Right ventricle myocardium inferior (tissue), 1 donor: ENCODE data around the gene AGRP. TPM values are rescaled to one million over a fixed set of nuclear protein-coding genes. Genes with fewer than 3 reads are reported as not detected.
A peak's percentile ranks its signal among the peaks of the same experiment; 100 is the strongest.

ENCODE experiments used
- ATAC-seq: fragments of 200-7000 bp; cut with Tn5 transposase; one replicate; pipeline ENCODE4 v1.9.1; 2020; ENCODE audit warnings: mild to moderate bottlenecking, moderate library complexity
- DNase-seq: peaks from one replicate; pipeline ENCODE4 v3.0.0; 2021; ENCODE audit errors: missing footprints
- intact Hi-C: fragments of 100-400 bp; cut with DNase I; formaldehyde crosslinking; loops from one replicate; pipeline ENCODE4 v1.11.0; 2022
- total RNA-seq: library from RNA; stranded (reverse); fragmentation: NEBNext Ultra II Directional; extraction: Animal tissue kit (Norgen Biotek cat#: 25700); gene quantifications from one replicate; pipeline ENCODE4 v1.2.1, GENCODE V29; 2021
- donor health status: DM: no; HTN: yes; CAD: no; lungs with severe emphysema.

The AGRP gene
- total RNA-seq, 1 donor from 2014 or later = not detected

DNA sequence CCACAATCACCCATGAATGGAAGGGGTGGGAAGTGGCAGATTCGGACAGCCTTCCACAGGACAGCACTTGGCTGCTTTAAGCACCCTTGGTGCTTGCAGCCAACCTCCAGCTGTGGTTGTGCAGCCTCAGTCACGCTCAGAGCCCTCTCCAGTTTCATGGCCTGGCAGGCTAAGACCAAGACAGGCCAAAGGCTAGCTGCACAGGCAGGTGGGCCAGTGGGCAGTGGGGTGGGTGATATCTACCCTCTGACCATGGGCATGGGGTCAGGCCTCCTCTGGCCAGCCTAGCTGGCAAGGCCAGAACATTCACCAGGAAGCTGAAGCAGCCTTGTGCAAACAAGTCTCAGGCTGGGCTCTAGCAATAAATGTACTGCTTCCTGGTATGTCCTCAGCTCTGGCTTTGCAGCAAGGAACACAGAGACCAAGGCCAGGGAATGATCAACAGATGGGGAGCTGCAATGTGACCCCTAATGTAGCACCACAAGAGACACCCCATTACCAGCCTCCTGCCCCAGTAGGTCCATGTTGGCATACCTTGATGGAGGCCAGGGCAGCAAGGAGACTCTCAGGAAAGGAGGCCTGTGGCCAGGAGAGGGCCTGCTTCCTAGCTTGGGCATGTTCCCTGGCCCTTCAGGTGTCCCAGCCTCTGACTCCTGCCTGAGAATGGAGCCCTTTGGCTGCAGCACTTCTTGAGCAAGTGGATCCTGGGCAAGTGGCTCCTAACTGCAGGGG, 31.5 kb downstream of the AGRP start:
- intact Hi-C loops = no loop called here
- ATAC-seq (peak; percentile 51), DNase-seq (peak; percentile 68)

DNA sequence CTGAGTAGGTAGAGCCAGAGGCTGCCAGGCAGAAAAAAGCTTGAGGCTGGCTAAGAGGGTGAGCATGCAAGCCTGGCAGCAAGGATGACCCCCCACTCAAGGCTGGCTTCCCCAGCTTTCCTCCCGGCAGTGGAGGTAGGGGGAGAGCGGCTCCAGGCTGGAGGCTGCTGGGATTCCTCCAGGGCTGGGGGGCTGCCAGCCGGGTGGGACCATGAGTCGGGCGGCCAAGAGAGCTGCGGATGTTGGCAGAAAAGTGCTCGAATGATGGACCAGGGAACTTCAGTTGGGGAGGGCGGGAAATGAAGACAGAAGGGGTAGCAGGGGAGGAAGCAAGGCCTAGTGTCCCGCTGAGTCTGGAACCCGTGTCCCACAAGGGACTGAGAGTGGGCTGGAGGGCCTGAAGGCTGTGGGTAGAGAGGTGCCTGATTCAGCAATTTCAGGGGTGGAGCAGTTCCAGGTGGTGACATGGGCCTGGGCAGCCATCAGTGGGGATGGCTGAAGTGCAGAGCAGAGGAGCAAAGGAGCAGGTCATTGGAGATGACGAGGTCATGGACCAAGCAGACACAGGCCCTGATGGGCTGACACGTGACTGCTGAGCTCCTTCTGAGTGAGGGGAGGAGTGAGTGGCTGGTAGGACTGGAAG, 32.2 kb downstream of the AGRP start:
- no peak for ATAC-seq
- peak; percentile 70 for DNase-seq
- intact Hi-C loops = no loop called here

DNA sequence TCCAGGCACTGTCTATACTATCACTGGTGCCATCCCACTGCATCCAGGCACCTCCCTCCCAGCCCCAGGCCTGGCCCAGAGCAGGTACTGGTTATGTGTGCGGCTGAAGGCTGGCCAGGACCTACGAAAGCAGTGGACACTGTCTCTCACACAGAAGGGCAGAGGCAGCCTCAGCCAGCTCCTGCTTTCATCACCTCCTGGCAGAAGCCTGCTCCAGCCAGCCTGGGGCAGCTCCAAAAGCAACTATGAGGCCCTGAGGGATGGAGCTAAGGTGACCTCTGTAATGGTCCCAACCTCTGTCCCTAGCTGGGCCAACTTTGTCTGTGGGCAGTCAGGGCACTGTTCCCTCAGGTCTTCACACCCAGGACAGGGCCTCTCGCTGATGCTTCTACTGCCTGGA, 33.6 kb downstream of the AGRP start:
- intact Hi-C loops = no loop called here
- peak; percentile 43 for ATAC-seq
- DNase-seq = no peak

DNA sequence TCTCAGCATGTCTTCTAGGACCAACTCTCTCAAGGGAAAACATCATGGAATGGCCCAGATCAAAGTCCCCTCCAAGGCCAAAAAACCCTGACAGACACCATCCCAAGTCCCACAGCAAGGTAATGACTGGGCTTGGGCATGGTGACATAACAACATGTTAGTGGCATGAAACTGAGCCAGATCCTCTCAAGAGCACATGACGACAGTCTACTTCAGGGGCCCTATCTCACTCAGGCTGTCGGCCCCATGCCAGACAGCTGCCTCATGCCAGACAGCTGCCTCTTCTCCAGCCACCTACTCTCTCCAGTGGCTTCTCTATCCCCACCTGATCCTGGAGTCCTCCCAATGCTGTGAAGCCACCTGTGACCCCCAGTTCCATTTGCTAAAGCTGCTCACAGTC, 34.0 kb downstream of the AGRP start:
- peak; percentile 87 for DNase-seq
- intact Hi-C loops = no loop called here
- peak; percentile 44 for ATAC-seq

DNA sequence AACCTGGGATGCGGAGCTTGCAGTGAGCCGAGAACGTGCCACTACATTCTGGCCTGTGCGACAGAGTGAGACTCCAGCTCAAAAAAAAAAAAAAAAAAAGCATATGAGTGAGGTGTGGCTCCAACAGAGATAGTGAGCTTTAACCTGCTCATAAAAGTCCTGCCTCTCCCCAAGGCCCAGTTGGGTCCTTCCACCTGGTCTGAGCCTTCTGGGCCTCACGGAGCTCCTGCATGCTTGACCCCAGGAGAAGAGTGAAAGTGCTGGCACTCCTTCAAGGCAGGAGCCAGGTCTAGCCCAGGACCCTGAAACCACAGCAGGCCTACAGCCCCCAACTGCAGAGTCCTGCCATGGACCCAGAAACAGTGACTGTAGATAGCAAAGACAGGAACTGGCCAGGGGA, 34.8 kb downstream of the AGRP start:
- intact Hi-C loops = no loop called here
- ATAC-seq (no peak), DNase-seq (no peak)

DNA sequence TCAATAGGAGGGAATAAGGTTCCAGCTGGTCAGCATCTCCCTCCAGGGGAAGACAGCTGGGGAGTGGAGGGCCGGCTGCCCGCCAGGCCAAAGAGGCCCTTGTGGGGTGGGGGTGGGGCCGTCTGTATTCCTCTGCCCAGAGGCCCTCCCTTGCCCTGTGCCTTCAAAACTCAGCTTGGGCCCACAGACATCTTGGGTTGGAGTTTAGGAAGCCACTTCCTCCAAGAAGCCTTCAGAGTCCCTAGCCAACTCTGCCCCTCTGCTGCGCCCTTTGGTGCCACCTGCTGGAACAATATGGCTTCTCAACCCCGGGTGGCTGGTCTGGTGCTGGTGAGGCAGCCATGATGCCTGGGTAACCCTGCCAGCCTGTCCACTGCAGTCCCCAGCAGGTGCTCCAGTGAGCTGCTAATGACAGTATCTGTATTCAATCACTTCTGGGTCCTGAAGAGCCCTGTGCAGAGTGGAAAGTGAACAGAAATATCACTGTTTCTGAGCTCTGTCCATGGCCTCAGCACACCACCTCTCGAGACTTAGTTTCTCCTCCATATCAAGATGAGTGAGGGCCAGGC, 35.8 kb downstream of the AGRP start:
- intact Hi-C loops = no loop called here
- no peak for DNase-seq
- ATAC-seq = peak; percentile 30

DNA sequence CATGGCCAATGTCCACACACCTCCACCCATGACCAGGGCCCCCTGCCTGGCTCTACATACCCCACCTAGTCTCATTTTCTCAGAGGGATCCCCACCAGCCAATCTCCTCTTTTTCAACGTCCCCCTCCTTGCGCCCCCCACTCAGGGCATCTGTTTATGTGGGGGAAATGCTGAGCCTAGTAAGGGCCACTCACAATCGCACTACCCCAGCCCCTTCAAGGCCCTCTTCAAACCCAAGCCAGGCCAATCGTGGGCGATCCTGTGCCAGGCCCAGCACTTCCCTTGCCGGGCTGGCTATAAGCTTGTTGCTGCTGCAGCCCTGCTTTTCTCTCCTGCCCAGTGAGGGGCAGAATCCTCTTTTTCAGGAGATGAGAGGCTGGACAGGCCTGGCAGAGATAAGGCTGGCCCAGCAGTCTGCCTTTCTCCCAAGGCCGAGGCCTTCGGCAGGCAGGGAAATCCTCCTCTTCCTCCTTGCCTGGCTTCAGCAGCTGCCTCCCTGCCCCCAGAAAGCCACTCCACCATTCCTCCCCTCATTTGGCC, 36.3 kb downstream of the AGRP start:
- no peak for ATAC-seq
- intact Hi-C loops = no loop called here

DNA sequence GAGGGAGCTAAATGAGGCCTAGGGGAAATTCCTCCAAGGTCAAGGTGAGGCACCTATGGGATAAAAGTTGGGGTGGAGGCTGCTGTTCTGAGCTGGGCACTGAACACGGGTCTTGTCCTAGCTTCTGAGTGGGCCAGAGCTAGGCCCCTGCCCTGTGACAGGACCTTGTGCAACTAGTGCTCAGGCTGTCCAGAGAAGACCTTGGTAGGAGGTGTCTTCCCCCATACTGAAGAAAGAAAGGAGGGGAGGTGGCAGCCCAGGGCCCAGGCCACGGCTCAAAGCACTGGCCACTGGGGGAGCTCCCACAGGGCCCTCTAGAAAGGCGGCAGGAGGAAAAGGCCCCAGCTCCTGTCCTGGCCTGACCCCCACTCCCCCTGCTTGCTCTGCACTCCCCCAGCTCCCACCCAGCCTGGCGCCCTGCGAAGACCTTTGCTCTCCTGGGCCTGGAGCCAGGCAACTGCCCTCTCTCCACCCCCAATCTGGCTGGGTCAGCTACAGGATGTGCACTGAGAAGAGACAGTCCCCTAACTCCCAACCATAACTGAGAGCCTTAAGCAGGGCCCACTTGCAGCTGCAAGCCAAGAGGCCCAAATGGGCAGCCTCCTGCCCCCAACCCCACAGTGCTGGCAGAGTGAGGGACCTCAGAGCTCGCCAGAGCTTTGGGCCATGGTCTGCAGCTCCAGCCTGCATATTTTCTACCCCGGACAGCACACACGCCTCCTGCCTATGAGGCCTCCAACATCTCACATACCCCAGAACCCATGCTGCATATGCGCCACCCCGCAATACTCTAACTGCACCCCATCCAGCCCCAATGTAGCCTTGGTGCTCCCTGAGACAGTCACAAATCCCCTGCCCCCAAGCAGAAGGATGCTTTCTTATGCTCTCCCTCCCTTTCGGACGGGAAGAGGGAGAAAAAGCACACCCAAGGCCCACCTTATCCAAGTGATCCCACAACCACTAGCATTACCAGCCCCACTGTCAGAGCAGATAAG, 37.1 kb downstream of the AGRP start:
- no peak for DNase-seq
- peak; percentile 18 for ATAC-seq
- intact Hi-C loops = no loop called here

More for the DNA sequence above, 36.3 kb downstream of the AGRP start:
- no peak for DNase-seq

DNA sequence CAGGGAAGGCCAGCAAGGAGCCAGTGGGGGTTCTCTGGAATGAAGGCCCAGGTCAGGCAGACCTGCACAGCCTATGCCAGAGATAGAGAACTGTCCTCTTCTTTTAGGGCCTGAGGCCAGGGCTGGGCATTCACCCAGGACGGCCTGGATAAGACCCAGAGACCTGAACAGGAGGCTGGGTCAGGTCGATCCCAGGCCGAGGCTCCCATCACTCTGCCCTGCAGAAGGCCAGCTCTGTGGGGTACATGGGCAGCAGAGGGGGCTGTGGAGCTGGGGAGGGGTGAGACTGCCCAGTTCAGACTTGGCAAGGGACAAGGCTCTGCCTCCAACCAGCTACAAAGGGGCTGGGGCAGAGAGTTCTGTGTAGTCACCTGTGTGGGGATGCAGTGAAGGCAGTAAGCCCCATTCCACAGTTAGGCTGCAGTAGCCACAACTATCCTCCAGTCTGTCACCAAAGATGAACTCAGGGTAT, 37.9 kb downstream of the AGRP start:
- DNase-seq (no peak), ATAC-seq (peak; percentile 38)
- intact Hi-C loops = no loop called here

DNA sequence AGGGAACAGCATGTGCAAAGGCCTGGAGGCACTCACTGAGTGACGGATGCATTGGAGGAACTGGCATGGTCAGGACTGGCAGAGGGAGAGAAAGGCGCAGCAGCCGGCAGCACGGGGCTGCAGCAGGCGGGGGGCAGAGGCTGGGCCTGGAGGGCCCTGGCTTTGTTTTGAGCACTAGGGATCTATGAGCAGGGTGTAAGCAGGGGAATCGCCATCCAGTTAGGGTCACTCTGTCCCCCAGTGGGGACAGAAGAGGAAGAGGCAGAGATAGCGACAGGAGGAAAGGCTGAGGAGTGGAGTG, 38.3 kb downstream of the AGRP start:
- DNase-seq (no peak), ATAC-seq (no peak)
- intact Hi-C loops = no loop called here

DNA sequence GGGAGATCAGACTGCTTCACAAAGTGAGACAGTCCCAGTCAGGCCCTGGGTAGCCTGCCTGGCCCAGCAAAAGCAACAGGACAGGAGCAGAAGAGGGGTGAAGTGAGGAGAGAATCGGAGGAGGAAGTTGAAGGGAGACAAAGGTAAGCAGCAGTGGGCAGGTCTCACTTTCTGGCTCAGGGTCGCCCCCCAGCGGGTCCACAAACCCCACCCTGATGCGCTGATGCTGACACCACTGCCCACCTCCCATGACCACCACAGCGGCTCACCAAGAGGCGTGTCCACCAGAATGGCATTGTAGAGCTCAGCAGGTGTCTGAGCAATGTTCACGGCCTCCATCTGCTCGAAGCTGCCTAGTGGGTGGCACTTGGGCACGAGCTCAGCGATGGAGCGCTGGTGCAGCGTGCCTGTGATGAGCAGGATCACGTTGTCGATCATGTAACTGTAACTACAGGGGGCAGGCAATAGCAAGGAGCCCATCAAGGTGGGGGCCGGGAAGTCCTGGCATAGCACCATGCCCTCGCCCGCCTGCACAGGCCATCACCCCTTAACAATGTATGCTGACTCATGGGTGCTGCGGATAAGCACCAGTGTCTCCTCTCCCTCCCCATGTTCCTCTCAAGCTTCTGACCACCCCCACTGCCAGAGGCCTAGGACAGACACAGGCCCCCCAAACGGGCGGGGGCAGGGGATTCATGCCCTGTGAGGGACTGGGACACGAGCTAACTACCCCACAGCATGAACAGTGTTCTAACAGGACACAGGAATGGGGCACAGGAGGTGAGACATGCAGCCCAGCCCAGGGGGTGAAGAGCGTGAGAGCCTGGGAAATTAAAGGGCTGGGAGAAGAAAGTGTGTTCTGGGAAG, 38.9 kb downstream of the AGRP start:
- no peak for DNase-seq
- no peak for ATAC-seq
- intact Hi-C loops = no loop called here

DNA sequence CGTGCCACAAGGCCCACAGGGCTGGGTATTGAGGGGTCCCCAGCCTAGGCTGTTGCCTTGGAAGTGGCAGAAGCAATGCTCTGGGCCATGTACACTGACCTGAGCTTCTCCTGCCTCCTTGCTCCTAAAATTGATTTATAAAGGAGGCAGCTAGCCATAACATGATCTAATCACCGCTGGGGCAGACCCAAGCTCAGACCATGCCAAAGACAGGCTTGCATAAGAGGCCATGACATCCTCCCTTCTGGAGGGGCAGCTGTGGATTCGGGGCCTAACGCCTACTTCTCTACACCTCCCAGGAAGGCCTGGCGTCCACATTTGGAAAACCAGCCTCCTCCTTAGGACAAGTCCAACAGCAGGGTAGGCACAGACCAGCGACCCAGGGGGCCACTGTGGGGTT, 40.1 kb downstream of the AGRP start:
- ATAC-seq = peak; percentile 68

DNA sequence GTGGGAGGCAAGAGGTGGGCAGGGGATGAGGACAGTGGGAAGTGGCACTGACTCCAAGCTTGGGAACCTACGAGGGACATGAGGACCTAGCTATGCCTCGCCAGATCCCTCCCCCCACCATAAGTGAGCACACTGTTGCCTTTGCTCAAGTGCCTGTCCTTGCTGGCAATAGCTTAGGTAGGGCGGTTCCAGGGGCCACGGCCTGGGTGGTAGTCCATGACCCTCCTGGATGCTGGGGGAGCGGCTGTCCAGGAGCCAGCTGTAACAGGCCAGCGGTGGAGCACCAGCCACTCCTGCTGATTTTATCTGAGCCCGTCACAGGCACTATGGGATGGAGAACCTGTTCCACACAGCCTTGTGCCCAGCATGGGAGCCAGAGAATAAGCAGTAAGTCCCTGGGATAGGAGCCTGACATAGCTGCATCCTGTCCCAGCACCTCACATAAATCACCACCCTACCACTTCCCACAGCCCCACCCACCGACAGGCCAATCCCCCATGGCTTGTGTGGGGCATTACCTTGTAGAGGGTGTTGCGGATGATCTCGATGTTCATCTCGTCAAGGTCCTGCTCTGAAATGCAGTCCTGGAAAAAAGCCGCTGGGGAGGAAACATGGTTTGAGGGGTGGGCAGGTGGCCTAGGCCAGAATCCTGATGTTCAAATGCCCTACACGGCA, 40.6 kb downstream of the AGRP start:
- ATAC-seq = no peak
- intact Hi-C loops = no loop called here
- no peak for DNase-seq

More for the DNA sequence above, 40.1 kb downstream of the AGRP start:
- intact Hi-C loops = no loop called here
- DNase-seq = no peak

DNA sequence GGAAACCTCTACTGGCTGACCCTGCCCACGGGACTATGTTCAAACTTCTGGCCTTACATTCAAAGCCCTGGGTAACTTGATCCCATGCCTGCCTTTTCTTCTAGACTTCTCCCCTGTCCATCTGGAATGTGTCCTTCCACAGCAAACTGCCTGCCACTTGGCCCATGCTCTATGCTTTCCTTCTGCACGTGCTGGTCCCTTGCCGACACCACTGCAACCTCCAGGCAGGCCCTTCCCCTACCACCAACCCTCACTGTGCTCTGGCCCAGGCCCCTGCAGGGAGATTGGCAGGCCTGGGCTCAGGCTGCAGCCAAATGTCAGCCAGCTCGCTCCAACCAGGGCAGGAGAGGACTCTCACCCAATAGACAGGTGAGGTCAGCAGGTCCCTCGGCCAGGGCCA, 41.4 kb downstream of the AGRP start:
- intact Hi-C loops = no loop called here
- peak; percentile 48 for ATAC-seq
- no peak for DNase-seq

DNA sequence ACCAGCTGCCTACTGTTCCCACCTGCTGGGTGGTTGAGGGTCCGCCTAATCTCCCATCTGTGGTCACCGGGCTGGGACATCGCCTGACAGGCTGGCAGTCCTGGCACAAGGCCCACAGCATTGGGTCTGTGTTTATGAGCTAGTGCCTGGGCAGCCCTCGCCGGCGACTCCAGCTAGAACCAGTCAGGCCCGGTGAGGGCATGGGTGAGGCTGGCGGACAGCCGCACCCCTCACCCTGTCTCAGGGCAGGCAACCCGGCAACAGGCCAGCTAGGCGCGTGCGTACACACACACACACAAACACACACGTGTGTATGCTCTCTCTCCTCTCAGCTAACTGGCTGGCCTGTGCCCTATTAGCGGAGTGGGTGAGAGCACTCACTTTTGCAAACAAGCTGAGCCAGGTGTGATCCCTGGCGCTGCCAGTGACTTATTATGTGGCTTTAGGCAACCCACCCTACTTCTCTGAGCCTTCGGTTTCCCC, 42.0 kb downstream of the AGRP start:
- ATAC-seq (no peak), DNase-seq (no peak)
- intact Hi-C loops = no loop called here

DNA sequence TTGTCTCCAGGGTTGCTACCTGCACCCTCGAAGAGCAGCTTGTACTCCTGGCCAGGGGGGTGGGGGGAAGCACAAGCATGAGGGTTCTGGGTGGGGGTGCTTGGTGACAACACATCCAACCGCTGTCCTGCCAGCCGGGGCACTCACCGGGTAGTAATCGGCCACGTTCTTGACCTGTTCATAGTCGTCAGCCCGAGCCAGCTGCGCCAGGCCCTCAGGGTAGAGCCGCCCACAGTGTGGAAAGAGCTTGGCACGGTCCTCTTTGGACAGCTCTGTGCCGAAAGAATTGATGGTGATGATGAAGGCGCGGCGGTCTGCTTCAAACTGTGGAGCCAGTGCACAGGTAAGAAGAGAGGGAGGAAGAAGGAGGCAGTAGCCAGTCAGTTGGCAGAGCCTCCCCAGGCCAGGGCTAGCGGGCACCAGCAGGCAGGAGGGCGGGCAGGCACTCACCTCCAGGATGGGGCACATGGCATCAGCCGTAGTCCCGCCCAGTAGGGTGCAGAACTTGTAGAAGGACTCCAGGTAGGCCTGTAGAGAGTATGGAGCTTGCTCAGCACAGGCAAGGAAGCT, 44.4 kb downstream of the AGRP start:
- DNase-seq (no peak), ATAC-seq (no peak)
- intact Hi-C loops = no loop called here
